H1 (cell line): ENCODE measurements around the gene ENTR1. TPM values are rescaled to one million over a fixed set of nuclear protein-coding genes. Genes with fewer than 3 reads are reported as not detected.

Experiments used
- BRCA1 ChIP-seq: IDR thresholded peaks from 2 replicates; pipeline ENCODE4 v1.6.1; 2012; ENCODE audit warnings: low read depth, low read length, improper control_type of control experiment
- CBX5 ChIP-seq: fragments of 300-800, 300-1000 bp; sonication (generic); IDR thresholded peaks from 2 replicates; pipeline ENCODE4 v1.7.1; 2016; ENCODE audit warnings: antibody characterized with exemption, low read length, low read depth
- CREB1 ChIP-seq: IDR thresholded peaks from 2 replicates; pipeline ENCODE4 v1.6.1; 2012; ENCODE audit warnings: inconsistent platforms
- GABPA ChIP-seq: IDR thresholded peaks from 2 replicates; pipeline ENCODE4 v1.6.1; 2011; ENCODE audit warnings: mild to moderate bottlenecking, low read length, moderate library complexity, borderline replicate concordance; ENCODE audit not compliant: insufficient read depth
- GTF2F1 ChIP-seq: IDR thresholded peaks from 2 replicates; pipeline ENCODE4 v1.6.1; 2012; ENCODE audit warnings: low read depth, low read length, improper control_type of control experiment, borderline replicate concordance
- HDAC2 ChIP-seq, 2 experiments: fragments of 300-600 bp in 1 of 2; sonication (generic) in 1 of 2; IDR thresholded peaks; 2 replicates each; pipeline ENCODE4 v1.6.1; 2011 to 2012; ENCODE audit warnings: low read depth in 2 of 2, low read length in 2 of 2, mild to moderate bottlenecking in 2 of 2, moderate library complexity in 2 of 2, borderline replicate concordance in 1 of 2, inconsistent platforms in 1 of 2
- HDAC6 ChIP-seq: IDR thresholded peaks from one replicate; pipeline ENCODE4 v1.7.1; 2012; ENCODE audit warnings: low read depth, mild to moderate bottlenecking, inconsistent platforms, low read length, moderate library complexity
- PHF8 ChIP-seq: fragments of 200-600 bp; sonication (generic); conservative IDR thresholded peaks from 2 replicates; pipeline ENCODE4 v1.7.1; 2012; ENCODE audit warnings: low read depth, mild to moderate bottlenecking, inconsistent platforms, low read length, moderate library complexity
- POLR2AphosphoS5 ChIP-seq: IDR thresholded peaks from 2 replicates; pipeline ENCODE4 v1.6.1; 2011; ENCODE audit warnings: low read depth, low read length
- RBBP5 ChIP-seq: IDR thresholded peaks from 2 replicates; pipeline ENCODE4 v1.7.1; 2012; ENCODE audit warnings: low read depth, mild to moderate bottlenecking, inconsistent platforms, low read length, moderate library complexity, borderline replicate concordance
- RFX5 ChIP-seq: IDR thresholded peaks from 2 replicates; pipeline ENCODE4 v1.6.1; 2011; ENCODE audit warnings: low read depth, low read length, improper control_type of control experiment, borderline replicate concordance
- RXRA ChIP-seq: IDR thresholded peaks from 2 replicates; pipeline ENCODE4 v1.6.1; 2011; ENCODE audit warnings: low read depth, mild to moderate bottlenecking, low read length, moderate library complexity; ENCODE audit not compliant: insufficient read depth
- SIN3A ChIP-seq, 2 experiments: IDR thresholded peaks in 1 of 2; conservative IDR thresholded peaks in 1 of 2; 2 replicates each; pipeline ENCODE4 v1.6.1; 2011 to 2012; ENCODE audit warnings: low read length in 2 of 2, improper control_type of control experiment in 1 of 2, low read depth in 1 of 2, mild to moderate bottlenecking in 1 of 2
- SIX5 ChIP-seq: IDR thresholded peaks from 2 replicates; pipeline ENCODE4 v1.6.1; 2011; ENCODE audit warnings: mild to moderate bottlenecking, low read depth, low read length
- SP2 ChIP-seq: IDR thresholded peaks from 2 replicates; pipeline ENCODE4 v1.6.1; 2012; ENCODE audit warnings: mild to moderate bottlenecking, low read length, inconsistent platforms
- SUZ12 ChIP-seq: fragments of 200-600 bp; sonication (generic); IDR thresholded peaks from 2 replicates; pipeline ENCODE4 v1.6.1; 2012; ENCODE audit warnings: mild to moderate bottlenecking, inconsistent platforms, low read length, moderate library complexity, mixed read lengths
- TBP ChIP-seq: IDR thresholded peaks from 2 replicates; pipeline ENCODE4 v1.6.1; 2011; ENCODE audit warnings: low read depth, low read length, improper control_type of control experiment
- ZNF274 ChIP-seq: IDR thresholded peaks from 2 replicates; pipeline ENCODE4 v1.7.0; 2012; ENCODE audit warnings: low read length, borderline replicate concordance; ENCODE audit errors: extremely low read depth
- polyA plus RNA-seq, 7 experiments: library from polyadenylated mRNA; depleted of rRNA in 3 of 7; stranded (reverse) in 5 of 7; unstranded in 2 of 7; fragments of >200 nt in 5 of 7; fragments of 200-250 nt in 2 of 7; gene quantifications; 1 replicate in 5 of 7; 2 replicates in 1 of 7; 4 replicates in 1 of 7; pipeline versions ENCODE4 v1.2.1 to v1.2.3, GENCODE V29; 2011 to 2013; ENCODE audit warnings: missing spikeins in 2 of 7, mixed read lengths in 2 of 7
- total RNA-seq: library from RNA; stranded (reverse); fragmentation: NEBNext Ultra II Directional; extraction: Animal tissue kit (Norgen Biotek cat#: 25700); gene quantifications from 2 replicates; pipeline ENCODE4 v1.2.1, GENCODE V29; 2021
- TF ChIP-seq, protein P1 (sequence below), 3 experiments: IDR thresholded peaks; 1 replicate in 2 of 3; 2 replicates in 1 of 3; pipeline versions ENCODE4 v1.5.1 to v1.6.1; 2011; ENCODE audit warnings: low read length in 3 of 3, mild to moderate bottlenecking in 3 of 3, inconsistent platforms in 2 of 3, low read depth in 1 of 3, moderate library complexity in 1 of 3; ENCODE audit not compliant: insufficient read depth in 1 of 3; ENCODE audit errors: control extremely low read depth in 1 of 3
- TF ChIP-seq, protein P2 (sequence below): IDR thresholded peaks from 2 replicates; pipeline ENCODE4 v1.6.1; 2012; ENCODE audit warnings: inconsistent platforms

Gene ENTR1
- total and polyA plus RNA-seq, 2 of the 8 experiments (the other 6 are each of a cell fraction or from before 2014, with no cell fraction given), result 65.2 to 102 TPM

DNA sequence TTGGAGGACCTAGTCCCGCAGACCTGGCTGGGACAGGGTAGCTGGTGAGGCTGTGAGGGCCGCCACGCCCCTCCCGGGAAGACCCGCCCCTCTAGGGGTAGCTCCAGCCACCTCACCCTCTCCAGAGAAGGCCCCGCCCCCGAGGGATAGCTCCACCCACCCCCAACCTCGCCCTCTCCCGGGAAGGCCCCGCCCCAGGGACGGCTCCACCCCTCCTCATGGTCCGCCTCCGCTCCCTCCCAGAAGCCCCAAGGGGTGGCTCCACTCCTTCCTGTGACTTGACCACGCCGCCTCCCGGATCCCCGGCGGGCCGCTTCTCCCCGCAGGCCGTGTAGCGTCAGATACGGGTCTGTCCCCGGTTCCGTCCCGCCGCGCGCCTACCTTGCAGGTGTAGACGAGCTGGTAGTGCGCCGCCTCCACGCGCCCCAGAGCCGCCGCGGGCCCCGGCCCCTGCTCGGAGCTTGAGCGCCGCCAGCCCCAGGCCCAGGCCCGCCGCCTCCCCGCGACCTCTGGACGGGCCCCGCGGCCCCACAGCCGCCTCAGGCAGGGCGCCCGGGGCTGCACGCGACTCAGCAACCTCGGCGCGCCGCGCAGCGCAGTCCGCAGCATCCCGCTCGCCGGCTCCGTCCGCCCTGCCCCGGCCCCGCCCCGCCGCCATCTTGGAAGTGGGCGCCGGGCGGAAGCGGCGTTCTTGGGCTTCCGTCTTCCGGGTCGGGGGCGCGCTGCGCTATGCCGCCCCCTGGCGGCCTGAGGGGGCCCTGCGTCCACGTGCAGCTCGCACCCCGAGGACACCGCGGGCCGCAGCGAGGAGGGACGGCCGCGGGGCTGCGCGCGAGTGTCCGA is 47.1 kb downstream of the ENTR1 start, which contains the start of gene DNLZ (continued):
- no peak for TF ChIP-seq SUZ12
- TF ChIP-seq CBX5, result no peak
- TF ChIP-seq GTF2F1, result 0 out of 2 replicates have a peak, but pooled peaks have one; percentile 65
- peak; percentile 91 for TF ChIP-seq GABPA
- TF ChIP-seq, protein P1, sequence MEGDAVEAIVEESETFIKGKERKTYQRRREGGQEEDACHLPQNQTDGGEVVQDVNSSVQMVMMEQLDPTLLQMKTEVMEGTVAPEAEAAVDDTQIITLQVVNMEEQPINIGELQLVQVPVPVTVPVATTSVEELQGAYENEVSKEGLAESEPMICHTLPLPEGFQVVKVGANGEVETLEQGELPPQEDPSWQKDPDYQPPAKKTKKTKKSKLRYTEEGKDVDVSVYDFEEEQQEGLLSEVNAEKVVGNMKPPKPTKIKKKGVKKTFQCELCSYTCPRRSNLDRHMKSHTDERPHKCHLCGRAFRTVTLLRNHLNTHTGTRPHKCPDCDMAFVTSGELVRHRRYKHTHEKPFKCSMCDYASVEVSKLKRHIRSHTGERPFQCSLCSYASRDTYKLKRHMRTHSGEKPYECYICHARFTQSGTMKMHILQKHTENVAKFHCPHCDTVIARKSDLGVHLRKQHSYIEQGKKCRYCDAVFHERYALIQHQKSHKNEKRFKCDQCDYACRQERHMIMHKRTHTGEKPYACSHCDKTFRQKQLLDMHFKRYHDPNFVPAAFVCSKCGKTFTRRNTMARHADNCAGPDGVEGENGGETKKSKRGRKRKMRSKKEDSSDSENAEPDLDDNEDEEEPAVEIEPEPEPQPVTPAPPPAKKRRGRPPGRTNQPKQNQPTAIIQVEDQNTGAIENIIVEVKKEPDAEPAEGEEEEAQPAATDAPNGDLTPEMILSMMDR (IDR thresholded peaks at IDR 0.05; ENCODE audit: control extremely low read depth in 1 of 3, insufficient read depth in 1 of 3, low read depth in 1 of 3, low read length in 3 of 3), result peak in 2 of 3 experiments; percentile 87 to 95; a peak in 3 of 4 replicates
- no peak for TF ChIP-seq RFX5
- peak; percentile 94 to 96; a peak in 3 of 4 replicates for TF ChIP-seq SIN3A (conservative IDR thresholded peaks at IDR 0.05 in 1 of 2, IDR thresholded peaks at IDR 0.05 in 1 of 2; ENCODE audit: low read depth in 1 of 2, low read length in 2 of 2)
- TF ChIP-seq HDAC2 (IDR thresholded peaks at IDR 0.05; ENCODE audit: borderline replicate concordance in 1 of 2, low read depth in 2 of 2, low read length in 2 of 2), result peak; percentile 72 to 83; a peak in 2 of 4 replicates
- TF ChIP-seq, protein P2, sequence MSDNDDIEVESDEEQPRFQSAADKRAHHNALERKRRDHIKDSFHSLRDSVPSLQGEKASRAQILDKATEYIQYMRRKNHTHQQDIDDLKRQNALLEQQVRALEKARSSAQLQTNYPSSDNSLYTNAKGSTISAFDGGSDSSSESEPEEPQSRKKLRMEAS, result peak; percentile 100
- TF ChIP-seq POLR2AphosphoS5, result peak; percentile 76
- peak; percentile 43; the same call in 1 of the 2 replicates for TF ChIP-seq TBP
- no peak; the same call in 1 of the 2 replicates for TF ChIP-seq RBBP5
- TF ChIP-seq PHF8, result peak; percentile 91
- no peak for TF ChIP-seq RXRA
- TF ChIP-seq HDAC6, result no peak
- no peak for TF ChIP-seq ZNF274
- peak; percentile 51; the same call in 1 of the 2 replicates for TF ChIP-seq CREB1
- TF ChIP-seq SP2, result no peak
- peak; percentile 30; the same call in 1 of the 2 replicates for TF ChIP-seq SIX5
- TF ChIP-seq BRCA1, result no peak
